Transverse colon (tissue), 3 donors: ENCODE data around the gene RAMP3.

Source experiments
- EP300 ChIP-seq: sonication (generic); formaldehyde crosslinking; IDR thresholded peaks from one replicate; pipeline ENCODE4 v1.6.1; 2017; ENCODE audit warnings: antibody characterized with exemption, low read depth
- POLR2A ChIP-seq: fragments of 450-650 bp; IDR thresholded peaks from one replicate; pipeline ENCODE4 v1.6.1; 2016; ENCODE audit warnings: antibody characterized with exemption, mild to moderate bottlenecking, moderate library complexity
- TF ChIP-seq, protein P1 (sequence below), 5 experiments: fragments of 200-600 bp in 3 of 5; fragments of 450-650 bp in 2 of 5; sonication (generic) in 3 of 5; IDR thresholded peaks; 1 replicate in 2 of 5; 2 replicates in 3 of 5; pipeline ENCODE4 v1.5.1; 2016 to 2017; ENCODE audit warnings: antibody characterized with exemption in 5 of 5, inconsistent platforms in 3 of 5, mild to moderate bottlenecking in 2 of 5, moderate library complexity in 1 of 5

DNA sequence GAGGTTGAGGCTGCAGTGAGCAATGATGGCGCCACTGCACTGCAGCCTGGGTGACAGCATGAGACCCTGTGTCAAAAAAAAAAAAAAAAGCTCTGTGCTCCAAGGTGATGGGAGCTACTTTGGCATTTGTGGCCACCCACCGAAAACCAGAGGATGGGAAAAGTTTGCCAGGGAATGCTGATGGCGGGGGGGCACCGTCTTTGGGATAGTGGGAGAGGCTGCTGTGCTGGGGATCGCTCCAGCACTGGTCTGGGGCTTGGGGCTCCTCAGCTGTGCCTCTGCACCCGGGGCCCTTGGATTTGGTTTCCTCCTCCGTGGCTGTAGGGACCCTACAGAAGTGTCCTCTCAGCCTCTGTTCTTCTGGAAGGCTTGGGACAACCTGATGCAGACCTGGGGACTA is 11.7 kb upstream of the RAMP3 start:
- TF ChIP-seq, protein P1, sequence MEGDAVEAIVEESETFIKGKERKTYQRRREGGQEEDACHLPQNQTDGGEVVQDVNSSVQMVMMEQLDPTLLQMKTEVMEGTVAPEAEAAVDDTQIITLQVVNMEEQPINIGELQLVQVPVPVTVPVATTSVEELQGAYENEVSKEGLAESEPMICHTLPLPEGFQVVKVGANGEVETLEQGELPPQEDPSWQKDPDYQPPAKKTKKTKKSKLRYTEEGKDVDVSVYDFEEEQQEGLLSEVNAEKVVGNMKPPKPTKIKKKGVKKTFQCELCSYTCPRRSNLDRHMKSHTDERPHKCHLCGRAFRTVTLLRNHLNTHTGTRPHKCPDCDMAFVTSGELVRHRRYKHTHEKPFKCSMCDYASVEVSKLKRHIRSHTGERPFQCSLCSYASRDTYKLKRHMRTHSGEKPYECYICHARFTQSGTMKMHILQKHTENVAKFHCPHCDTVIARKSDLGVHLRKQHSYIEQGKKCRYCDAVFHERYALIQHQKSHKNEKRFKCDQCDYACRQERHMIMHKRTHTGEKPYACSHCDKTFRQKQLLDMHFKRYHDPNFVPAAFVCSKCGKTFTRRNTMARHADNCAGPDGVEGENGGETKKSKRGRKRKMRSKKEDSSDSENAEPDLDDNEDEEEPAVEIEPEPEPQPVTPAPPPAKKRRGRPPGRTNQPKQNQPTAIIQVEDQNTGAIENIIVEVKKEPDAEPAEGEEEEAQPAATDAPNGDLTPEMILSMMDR (IDR thresholded peaks at IDR 0.05): no peak
- TF ChIP-seq POLR2A: no peak
- TF ChIP-seq EP300: no peak
